ENCODE measurements around the gene CABLES1.
A peak's percentile ranks its signal among the peaks of the same experiment; 100 is the strongest.
"Not testable (repeated sequence)": the region's sequence is repeated elsewhere in the genome, so short reads cannot be mapped to it uniquely, and the experiment has no call there.

The CABLES1 gene

GRCh38 chr18:23247896-23248295 is 112.6 kb downstream of the CABLES1 start:
- DNase-seq: no peak

DNA sequence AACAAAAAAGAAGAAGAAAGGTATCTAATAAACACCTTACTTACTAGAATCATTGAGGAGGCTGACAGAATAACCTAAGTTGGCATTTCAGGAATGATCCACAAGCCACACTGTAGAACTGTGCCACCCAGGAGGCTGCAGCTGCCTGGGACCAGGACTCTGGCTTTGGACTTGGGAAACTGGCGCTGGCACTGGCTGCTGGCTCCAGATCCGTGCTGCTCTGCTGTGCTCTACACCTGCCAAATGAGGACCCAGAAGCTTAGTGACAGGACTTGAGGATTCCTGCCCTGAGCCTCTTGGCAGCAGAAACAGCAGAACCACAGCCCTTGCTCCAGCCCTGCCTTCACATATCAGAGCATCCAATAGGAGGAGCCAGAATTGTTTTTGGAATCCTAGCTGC is 113.5 kb downstream of the CABLES1 start:
- DNase-seq: no peak

- no peak for DNase-seq
Measured at GRCh38 chr18:23249348-23249747, 114.1 kb downstream of the CABLES1 start.

DNA sequence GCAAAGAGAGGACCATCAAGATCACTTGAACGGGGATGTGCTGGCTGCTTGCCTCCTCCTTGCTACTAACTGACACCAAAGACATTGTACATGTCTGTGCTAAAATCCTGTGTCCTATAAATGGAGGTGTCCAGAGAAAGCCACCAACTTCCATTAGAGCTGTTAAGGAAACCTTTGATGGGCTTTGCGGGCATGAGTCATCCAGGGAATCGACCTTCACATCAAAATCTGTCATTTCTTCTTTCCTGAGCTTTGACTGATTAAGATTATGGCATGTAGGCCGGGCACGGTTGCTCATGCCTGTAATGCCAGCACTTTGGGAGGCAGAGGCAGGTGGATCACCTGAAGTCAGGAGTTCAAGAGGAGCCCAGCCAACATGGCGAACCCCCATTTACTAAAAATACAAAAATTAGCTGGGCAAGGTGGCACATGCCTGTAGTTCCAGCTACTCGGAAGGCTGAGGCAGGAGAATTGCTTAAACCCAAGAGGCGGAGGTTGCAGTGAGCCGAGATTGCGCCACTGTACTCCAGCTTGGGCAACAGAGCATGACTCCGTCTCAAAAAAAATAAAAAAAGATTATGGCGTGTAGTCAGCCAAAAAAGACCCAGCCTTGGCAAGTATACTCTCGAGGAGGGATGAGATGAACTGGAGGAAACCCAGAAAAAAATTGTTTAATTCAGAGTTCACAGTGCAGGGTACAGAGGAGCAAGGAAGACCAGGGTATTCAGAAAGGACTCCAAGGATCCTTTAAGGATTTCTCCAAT is 115.8 kb downstream of the CABLES1 start:
- DNase-seq: no peak

DNA sequence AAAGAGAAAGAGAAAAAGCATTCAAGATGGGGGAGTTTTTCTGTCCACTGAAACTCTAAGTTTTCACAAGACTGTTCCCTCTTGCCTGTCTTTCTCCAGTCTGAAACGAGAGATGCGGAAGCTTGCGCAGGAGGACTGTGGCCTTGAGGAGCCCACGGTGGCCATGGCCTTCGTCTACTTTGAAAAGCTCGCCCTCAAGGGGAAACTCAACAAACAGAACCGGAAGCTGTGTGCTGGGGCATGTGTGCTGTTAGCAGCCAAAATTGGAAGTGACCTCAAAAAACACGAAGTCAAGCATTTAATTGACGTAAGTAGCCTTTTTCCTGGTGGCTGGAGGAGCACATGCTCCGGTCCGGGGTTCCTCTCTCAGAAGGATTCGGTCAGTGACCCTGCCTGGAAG is 118.3 kb downstream of the CABLES1 start:
- no peak for DNase-seq

- no peak for DNase-seq
Measured at GRCh38 chr18:23257137-23257536, 121.9 kb downstream of the CABLES1 start.

GRCh38 chr18:23257686-23258565 is 122.6 kb downstream of the CABLES1 start:
- DNase-seq: no peak

DNA sequence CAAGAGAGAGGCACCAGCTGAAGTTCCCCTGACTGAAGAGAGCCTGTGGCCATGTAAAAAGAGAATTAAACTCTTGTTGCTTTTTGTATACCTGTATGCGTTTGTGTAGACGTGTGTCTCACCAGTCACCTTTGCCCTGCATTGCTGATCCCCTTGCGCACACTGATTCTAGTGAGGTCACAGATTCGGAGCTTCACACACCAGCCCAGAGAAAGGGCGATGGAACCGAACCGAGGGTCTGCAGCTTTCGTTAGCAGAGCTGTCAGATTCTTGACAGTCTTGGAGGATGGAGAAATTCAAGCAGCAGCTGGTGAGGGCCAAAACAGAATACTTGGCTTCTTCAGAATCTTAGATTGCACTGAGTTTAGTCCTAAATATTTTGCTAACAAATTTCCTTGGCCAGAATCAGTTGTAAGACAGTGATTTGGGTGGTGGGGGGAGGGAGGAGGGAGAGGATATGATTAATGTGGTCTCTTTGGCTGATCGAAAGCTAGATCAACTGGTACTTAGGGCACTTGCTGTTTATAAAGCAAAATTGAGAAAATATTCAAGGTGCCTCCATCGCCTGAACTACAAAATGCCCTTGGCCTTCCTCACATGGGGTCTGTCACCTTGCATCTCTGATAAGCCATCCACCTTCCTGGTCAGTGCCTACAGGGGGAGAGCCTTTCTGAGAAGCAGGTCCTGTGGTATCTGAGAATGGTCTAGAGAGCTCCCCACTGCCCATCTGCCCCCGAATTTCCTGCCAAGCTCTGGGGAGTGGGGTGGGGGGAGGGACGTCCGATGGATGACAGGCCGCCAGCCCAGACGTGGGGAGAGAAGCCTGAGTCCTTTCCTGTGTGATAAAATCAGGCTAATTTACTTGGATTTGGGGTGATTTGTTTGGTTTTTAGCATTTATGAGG is 123.5 kb downstream of the CABLES1 start:
- no peak for DNase-seq

DNA sequence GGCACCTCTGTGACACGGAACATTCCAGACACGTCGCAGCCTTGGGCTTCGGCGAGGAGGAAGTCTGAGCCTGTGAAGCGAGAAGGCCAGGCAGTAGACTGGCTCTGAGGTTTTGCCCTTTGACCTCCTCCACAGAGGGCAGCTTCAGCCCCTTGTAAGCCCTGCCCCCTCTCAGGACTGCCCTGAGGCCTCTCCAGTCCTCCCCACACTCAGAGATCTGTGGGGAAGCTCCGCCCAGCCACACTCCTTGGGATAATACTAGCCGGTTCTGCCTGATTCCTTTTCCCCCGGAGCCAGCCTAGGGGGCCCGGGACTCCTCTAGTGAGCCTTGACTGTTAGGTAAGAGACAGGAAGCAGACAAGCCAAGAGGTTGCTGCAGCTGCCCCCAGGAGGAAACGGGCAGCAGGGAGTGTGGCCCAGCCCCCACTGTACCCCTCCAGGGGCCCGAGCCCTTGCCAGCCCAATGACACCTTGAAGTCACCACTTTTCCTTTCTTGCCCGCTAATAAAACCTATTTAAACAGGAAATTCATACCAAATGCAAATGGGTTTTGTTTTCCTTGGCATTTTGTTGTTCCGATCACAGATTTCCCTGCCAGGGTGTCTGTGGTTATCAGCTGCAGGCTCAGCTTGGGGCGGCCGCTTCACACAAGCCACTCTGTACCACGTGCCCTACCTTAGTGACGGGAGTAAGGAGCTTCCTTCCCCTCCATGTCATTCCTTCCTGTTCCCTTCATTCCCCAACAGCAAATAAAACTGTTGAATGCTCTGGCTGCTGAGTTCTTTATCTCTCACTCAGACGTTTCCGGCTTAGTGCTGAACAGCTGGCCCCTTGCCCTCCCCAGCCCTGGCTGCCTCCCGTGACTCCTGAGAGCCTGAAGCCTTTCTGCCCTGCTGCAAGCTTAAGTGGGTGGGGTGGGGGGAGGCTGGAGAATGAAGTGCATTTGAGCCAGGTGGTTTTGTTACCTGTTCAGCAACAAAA is 124.7 kb downstream of the CABLES1 start:
- DNase-seq: peak; percentile 100

GRCh38 chr18:23260926-23261590 is 125.8 kb downstream of the CABLES1 start:
- no peak for DNase-seq

GRCh38 chr18:23263551-23264235 is 128.4 kb downstream of the CABLES1 start:
- DNase-seq: no peak

DNA sequence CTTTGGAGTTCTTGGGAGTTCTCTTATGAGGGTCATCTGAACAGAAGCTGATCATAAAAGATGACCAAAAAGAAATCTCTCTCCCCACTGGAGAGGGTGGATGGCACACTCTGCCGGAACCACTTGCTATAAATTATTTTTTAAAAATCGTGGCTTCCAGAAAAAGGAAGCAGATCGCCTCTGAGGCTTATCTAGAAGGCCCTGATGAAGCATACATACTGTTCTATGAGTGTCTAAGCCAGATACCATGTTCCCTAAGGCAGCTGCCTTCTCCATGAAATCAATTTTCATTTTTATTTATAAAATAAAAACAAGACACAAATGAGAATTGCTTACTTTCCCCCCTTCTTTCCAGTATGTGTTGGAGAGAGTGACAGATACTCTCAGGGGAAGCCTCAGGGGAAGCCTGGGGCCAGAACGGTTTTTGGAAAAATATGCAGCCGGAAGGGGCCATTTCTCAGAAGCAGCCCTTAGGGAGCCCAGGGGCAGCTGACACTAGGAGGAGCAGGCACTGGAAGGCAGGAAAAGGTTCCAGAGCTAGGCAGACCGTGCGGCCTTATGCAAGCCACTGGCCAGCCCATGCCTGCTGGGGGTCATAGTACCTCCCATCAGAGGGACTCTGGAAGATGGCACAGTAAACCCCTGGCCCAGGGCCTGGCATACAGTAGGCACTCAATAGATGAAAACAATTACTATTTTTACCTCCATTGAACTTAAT is 130.6 kb downstream of the CABLES1 start:
- DNase-seq: no peak

- DNase-seq: no peak
Measured at GRCh38 chr18:23266717-23267446, 131.6 kb downstream of the CABLES1 start.

DNA sequence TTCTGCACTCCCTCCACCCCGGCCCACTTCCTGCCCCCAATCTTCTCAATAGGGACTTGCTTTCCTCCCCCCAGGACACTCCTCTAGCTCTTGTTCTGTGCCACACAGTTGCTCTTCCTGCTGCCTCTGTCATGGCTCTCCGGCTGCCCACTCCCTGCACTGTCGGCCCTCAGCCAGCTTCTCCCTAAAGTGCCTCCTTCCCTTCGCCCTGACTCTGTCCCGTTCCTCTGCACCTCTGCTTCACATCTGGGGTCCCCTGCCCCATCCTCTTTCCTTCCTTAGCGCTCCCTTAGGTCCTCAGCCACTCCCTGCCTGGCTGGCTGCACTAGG is 132.1 kb downstream of the CABLES1 start:
- DNase-seq: no peak

- DNase-seq: no peak
Measured at GRCh38 chr18:23268641-23269040, 133.4 kb downstream of the CABLES1 start.

DNA sequence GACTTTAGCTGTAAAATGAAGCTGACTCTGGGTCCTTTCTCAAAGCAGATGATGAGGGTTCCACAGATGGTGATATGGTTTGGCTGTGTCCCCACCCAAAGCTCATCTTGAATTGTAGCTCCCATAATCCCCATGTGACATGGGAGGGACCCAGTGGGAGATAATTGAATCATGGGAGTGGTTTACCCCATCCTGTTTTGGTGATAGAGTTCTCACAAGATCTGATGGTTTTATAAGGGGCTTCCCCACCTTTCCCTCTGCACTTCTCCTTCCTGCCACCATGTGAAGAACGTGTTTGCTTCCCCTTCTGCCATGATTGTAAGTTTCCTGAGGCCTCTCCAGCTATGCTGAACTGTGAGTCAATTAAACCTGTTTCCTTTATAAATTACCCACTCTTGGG is 133.8 kb downstream of the CABLES1 start:
- DNase-seq: not testable (repeated sequence)

DNA sequence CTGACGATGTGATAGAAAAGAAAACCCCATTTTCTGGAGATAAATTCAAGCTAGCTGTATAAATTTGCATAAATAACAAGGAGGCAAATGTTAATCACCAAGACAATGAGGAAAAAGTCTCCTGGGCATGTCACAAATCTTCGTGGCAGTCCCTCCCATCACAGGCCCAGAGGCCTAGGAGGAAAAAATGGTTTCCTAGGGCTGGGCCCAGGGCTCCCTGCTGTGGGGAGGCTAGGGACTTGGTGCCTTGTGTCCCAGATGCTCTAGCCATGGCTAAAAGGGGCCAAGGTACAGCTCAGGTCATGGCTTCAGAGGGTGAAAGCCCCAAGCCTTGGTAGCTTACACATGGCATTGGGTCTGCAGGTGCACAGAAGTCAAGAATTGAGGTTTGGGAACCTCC is 134.6 kb downstream of the CABLES1 start:
- DNase-seq: no peak

DNA sequence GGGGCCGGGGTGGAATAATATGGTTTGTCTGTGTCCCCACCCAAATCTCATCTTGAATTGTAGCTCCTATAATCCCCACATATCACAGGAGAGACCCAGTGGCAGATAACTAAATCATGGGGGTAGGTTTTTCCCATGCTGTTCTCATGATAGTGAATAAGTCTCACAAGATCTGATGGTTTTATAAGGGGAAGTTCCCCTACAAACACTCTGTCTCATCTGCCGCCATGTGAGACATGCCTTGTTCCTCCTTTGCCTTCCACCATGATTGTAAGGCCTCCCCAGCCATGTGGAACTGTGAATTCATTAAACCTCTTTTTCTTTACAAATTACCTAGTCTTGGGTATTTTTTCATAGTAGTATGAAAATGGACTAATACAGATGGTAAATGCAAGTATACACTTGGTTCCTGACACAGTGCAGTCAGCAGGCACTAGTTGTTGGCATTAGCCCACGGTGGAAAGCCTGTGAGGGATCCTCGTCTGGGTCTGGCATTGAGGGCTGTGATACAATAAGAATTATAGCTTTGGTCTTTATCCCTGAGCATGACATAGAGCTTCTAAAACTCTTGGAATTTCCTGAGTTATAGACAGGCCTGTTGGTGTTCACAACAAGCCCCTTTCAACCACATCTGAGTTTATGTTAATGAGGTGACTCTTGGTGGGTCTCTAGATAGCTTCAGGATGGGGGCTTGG is 135.8 kb downstream of the CABLES1 start:
- no peak for DNase-seq

Data from islet precursor cell (in vitro differentiated cells).